NCI-H1092 (cell line): Measurements from ENCODE around the gene RAB3IP.
"Not testable (repeated sequence)": the region's sequence is repeated elsewhere in the genome, so short reads cannot be mapped to it uniquely, and the experiment has no call there.

Source experiments
- DNase-seq: peaks from one replicate; lab custom pipeline; 2025; lab: John Stamatoyannopoulos, UW

RAB3IP gene

DNA sequence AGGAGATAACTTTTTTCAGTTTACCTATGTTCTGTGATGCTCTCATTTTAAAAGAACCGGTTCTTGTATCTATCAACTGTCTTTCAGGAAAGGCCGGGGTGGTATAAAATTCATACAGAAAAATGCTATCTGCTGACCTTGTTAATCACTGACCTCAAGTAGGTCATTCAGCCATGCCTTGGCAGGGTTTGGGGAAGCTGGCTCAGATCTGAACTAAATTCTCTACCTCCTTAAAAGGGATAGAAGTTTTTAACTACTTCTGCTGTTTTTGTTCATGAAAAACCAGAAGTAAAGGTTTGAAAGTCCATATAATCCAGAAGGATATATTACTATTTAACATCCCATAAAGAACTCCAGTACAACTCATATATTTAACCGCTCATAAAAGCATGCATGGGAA, 96.4 kb downstream of the RAB3IP start:
- DNase-seq: no peak

DNA sequence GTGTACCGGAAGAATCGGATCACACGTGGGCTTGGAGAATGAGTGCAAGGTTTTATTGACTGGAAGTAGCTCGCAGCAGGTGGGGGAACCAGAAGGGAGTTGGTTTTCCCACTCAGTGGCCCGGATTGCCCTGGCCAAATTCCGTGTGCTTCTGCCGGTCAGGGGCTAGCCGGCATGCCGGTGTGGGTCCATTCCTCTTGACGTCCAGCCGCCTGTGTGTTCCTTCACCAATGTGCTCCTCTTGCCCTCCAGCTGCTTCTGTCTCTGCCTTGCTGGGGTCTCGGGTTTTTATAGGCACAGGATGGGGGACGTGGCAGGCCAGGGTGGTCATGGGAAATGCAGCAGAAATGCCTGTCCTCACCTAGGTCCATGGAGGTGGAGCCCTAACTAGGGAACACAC, 97.4 kb downstream of the RAB3IP start:
- DNase-seq: no peak

DNA sequence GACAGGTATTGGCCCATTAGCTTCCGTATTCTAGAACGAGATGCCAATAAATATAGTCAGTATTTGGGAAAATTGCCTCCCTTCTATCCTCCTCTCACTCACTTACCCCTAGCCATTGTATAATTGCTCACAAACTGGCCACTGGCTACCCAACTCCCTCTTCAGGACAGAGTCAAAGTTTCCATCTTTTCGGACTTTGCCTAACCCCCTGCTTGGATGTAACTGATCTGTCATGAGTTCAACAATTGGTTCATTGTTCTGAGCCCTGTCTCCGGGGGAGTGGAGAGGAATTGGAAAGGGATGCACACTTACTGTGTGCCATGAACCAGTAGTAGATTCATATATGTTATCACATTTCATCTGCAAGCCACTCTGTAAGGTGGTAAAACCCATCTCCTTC, 98.5 kb downstream of the RAB3IP start:
- DNase-seq: no peak

DNA sequence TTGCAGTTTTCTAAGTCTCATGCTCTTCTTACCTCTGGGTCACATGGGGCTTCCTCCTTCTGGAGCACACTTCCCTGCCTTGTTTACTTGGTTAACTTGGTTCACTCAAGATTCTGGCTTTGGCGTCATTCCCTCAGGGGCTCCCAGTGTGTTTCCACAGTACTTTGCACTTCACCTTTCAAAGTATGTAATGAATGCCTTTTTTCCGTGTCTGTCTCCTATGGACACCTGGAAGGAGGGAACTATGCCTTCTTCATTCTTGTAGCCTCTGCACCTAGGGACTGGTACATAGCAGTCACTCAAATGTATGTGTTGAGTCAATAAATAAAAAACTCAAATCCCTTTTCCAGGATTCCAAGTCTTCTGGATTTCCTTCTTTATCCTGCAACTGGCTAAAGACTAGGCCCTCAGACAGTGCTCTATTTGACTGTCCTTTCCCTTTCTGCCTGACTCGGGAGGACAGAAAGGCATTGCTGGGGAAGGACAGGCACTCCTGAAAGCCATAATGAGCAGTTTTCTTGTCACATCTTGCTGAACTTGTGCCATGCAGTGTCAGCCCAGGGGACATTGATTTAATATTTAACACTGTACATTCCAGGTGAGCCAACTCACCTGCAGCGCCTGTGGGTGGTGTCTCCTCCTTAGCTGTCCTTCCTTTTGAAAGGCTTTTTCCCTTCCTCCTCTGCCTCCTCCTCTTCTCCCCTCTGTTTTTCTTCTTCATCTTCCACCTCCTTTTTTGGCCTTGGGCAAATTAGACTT, 99.2 kb downstream of the RAB3IP start:
- no peak for DNase-seq

DNA sequence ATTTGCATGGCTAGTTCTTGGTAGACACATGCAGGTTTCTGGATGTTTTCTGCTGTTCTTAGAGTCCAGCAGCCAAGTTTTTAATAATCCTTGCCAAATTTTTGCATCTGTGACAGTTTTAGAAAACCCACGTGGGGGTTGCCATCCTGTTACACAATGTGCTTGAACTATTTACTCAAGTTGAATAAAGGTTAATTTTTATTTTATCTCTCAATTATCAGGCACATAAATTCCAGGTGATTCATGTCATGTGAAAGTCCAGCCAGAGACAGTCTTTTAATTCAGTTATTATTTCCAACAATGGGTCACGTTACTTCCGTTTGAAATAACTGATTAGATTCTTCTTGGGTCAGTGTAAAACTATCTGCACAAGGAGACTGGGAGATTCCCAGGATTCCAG, 102.1 kb downstream of the RAB3IP start:
- DNase-seq: no peak

DNA sequence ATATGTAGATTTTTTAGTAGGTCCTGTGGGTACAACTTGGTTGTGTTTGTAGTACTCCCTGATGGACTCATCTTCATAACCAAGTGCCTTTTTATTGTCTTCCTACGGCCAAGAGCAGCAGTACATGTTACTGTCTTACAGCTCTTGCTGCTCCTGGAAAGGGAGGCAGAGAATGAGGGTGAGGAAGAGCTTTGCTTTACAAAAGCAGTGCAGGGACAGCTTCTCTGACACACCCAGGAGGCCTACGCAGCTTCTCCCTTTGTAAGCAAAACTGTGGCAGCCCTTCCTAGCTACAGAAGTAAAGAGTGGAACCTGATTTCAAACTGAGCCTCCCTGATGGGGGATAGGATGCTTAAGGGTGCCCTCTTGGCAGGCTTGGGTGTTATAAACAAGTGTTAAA, 104.9 kb downstream of the RAB3IP start:
- no peak for DNase-seq

DNA sequence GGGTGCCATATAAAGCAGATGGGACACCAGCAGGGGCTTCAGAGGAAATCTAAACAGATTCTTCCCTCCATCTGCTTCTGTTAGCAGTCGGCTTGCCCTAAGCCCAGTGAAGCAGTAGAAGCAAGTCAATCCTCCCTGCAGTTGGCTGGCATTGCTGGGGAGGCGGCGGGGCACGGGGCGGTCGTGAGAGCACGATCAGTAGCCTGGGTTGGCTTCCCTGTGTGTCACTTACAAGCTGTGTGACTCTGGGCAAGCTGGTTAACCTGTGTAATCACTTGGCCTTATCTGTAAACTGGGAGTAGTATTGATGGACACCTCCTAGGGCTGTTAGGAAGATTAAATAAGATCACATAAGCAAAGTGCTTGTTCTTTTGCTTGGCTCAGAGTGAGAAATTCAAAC, 105.8 kb downstream of the RAB3IP start:
- no peak for DNase-seq

DNA sequence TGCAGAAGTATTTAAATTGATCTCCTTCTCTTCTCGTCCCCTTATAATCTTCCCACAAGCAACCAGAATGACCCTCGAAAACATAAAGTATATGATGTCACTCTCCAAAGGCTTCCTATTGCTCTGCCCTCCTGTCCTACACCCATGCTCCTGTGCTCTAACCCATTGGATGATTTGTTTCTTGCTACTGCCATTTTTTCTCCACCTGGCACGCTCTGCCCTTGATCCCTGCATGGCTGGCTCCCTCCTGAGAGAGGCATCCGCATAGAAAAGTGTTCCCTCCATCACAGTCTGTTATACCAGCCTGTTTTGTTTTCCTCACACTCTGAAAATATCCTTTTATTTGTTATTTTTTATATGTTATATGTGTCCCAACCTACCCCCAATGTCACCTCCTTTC, 106.2 kb downstream of the RAB3IP start:
- DNase-seq: no peak

DNA sequence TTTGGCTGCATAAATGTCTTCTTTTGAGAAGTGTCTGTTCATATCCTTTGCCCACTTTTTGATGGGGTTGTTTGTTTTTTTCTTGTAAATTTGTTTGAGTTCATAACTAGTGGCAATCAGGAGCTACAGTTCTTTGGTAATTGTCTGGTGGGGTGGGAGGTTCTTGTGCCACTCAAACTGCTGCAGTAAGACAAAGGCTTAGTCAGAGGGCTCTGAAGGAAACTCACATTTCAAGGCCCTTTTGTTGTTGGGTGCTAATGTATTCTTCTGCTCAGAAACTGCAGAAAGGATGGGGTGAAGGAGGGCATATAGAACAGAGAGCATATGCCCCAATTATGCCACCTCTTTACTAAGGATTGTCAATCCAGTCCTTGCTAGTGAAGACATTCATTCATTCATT, 108.3 kb downstream of the RAB3IP start:
- no peak for DNase-seq

DNA sequence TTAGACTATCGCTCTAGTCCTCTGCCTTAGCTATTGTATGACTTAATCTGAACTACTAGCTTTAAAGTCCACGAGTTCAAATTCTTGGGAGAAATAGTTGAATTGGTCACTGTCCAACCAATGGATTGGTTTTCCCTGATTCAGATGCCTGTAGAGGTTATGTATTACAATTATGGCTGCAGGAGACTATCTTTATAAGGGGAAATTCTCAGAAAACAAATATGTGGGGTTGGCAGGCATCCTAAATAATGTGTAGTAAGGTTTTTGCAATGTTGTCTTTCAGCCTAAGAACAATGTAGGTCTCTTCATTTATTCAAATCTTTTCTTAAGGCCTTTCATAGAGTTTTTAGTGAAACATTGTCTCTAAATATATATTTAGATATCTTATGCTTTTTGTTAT, 113.3 kb downstream of the RAB3IP start:
- DNase-seq: no peak

DNA sequence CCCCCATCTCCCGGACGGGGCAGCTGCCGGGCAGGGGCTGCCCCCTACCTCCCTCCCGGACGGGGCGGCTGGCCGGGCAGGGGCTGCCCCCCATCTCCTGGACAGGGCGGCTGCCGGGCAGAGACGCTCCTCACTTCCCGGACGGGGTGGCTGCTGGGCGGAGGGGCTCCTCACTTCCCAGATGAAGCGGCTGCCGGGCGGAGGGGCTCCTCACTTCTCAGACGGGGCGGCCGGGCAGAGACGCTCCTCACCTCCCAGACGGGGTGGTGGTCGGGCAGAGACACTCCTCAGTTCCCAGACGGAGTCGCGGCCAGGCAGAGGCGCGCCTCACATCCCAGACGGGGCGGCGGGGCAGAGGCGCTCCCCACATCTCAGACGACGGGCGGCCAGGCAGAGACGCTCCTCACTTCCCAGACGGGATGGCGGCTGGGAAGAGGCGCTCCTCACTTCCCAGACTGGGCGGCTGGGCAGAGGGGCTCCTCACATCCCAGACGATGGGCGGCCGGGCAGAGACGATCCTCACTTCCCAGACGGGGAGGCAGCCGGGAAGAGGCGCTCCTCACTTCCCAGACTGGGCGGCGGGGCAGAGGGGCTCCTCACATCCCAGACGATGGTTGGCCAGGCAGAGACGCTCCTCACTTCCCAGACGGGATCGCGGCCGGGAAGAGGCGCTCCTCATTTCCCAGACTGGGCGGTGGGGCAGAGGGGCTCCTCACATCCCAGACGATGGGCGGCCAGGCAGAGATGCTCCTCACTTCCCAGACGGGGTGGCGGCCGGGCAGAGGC, 114.7 kb downstream of the RAB3IP start:
- DNase-seq: not testable (repeated sequence)

DNA sequence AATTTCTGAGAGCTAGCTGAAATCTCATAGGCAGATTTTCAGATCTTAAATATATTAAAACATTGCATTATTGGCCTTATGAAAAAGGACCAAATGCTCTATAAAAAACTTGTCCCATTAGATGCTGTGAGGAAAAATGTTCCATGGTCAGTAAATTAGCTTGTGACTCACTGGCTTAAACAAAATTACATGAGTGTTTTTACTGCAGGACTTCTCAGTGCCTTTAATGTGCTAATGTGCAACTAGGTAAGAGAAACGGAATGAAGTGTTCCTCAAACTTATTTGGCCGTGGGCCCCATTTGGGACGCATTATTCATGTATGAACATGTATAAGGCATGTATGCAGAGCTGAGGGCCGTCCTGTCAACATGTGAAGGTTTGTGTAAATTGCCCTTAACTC, 128.0 kb downstream of the RAB3IP start:
- DNase-seq: no peak

DNA sequence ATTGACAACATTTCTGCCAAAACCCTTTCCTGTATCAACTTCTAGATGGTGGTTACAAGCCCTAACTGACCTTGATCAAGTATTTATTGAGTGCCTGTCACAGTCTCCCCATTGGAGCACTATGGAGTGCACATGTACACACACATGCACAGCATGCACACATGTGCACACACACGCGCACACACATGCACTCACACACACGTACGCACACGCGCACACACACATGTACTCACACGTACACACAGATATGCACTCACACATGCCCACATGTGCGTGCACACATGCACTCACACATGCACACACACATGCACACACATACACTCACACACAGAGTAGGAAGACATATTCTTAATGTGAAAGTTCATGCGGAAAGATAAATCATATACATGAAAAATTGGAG, 130.0 kb downstream of the RAB3IP start:
- no peak for DNase-seq

DNA sequence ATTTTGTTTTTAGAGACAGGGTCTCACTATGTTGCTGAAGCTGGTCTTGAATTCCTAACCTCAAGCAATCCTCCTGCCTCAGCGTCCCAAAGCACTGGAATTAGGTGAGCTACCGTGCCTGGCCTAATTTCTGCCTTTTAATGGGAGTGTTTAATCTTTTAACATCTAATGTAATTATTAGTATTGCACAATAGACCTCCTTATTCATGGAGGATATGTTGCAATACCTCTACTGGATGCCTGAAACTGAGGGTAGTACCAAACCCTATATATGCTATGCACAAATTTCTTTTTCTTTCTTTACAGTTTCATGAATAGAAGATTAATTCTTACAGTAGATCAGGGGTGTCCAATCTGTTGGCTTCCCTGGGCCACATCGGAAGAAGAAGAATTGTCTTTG, 134.1 kb downstream of the RAB3IP start:
- no peak for DNase-seq
